NCI-H2196 (cell line): Measurements from ENCODE around the gene MAPK11.

ENCODE experiments used
- DNase-seq: peaks from one replicate; lab custom pipeline; 2025; ENCODE audit not compliant: unreplicated experiment; lab: John Stamatoyannopoulos, UW

Gene MAPK11

DNA sequence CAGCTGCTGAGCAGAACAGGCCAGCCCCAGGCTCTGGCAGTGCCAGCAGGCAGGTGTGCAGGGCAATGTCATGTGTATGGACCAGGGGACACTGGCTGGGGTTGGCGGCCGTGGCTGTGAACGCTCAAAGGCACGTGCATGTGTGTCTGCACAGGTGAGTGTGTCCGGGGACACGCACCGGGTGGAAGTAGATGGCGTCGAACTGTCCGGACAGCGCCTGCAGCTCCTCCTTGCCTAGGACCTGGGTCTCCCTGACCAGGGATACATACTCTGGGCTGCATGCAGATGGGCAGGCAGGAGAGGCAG lies 20.0 kb downstream of the MAPK11 start:
- DNase-seq, result no peak

DNA sequence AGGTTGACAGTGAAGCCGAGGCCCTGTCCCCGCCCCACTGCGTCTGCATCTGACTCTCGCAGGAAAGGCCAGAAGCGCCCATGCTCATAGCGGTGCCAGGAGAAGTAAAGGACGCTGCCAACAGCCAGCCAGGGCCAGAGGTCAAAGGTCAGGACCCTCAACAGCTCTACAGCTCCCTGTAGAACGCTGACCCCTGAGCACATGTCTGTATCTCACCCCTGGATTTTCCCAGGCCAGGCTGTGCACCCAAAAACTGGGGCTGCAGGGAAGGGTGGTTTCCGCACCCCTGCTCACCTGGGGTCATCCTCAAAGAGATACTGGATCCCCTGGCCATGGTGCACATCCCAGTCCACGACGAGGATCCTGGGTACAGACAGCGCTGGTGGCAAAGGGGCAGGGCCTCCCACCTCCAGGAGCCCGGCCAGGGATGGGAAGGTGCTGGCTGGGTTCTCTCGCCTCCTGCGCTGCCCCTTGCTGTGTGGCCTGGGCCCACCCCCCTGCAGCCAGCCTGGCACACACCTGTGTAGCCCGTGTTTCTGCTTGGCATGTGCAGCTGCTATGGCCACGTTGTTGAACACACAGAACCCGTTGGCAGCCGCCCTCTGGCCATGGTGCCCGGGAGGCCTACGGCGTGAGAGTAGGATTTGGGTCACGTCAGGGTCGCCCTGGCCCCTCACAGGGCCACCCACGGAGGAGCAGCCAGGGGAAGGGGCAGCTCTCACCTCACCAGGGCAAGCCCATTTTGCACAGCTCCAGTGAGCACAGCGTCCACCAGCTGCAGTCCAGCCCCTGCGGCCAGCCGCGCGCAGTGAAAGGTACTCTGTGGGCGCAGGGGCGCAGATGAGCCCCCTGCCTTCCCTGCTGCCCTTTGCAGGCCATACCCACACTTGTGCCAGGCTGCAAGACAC lies 20.6 kb downstream of the MAPK11 start:
- DNase-seq, result no peak

DNA sequence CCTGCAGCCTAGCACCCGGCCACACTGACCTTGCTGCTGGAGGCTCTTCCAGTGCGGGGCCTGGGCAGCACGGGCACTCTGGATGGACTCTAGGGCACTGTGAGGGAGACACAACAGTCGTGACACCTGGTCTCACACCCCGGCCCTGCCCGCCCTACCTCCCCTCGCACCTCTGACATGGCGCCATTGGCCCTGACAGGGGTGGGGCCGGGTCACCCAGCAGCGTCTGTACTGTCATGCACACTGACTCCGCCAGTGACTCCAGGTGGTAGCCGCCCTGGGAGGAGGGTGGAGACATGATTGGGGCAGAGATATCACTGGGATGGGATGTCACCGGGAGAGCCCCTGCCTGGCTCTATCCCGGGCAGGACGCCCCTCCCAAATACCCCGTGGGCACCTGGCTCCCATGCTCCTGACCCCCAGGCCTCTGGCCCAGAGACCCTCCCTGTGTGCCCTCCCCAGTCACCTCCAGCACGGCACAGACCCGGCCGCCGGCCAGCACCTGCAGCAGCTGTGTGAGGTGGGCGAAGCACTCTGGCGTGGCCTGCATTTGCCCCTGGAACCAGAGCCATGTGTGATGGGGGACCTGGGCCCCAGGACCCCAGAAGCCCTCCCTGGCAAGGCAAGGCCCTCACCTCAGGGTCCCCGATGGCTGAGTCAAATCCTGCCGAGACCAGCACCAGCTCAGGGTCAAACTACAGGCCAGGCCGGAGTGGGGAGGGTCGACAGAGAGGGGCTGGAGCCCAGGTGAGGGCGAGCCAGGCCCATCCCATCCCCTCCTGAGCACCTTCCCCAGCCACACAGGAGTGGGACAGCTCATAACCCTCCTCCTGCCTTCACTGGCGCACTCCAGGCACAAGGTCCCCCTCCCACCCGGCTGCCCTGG lies 21.7 kb downstream of the MAPK11 start:
- DNase-seq, result no peak

DNA sequence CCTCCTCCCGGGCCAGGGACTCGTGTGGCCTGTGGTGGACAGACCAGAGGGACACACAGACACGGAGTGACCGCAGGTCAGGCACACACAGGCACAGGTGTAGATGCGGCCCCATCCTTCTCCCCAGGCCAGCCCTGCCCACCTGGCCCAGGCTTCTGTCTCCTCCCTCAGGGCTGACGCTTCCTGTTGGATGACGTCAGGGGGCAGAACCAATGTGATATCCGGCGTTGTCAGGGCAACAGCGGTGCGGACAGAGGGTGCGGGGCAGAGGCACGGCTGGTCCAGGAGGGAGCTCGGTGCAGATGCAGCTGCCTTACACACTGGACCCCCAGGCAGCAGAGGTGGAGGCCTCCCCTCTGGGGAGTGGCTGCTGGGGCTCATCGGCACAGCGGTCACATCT lies 22.4 kb downstream of the MAPK11 start:
- DNase-seq, result peak; percentile 81

DNA sequence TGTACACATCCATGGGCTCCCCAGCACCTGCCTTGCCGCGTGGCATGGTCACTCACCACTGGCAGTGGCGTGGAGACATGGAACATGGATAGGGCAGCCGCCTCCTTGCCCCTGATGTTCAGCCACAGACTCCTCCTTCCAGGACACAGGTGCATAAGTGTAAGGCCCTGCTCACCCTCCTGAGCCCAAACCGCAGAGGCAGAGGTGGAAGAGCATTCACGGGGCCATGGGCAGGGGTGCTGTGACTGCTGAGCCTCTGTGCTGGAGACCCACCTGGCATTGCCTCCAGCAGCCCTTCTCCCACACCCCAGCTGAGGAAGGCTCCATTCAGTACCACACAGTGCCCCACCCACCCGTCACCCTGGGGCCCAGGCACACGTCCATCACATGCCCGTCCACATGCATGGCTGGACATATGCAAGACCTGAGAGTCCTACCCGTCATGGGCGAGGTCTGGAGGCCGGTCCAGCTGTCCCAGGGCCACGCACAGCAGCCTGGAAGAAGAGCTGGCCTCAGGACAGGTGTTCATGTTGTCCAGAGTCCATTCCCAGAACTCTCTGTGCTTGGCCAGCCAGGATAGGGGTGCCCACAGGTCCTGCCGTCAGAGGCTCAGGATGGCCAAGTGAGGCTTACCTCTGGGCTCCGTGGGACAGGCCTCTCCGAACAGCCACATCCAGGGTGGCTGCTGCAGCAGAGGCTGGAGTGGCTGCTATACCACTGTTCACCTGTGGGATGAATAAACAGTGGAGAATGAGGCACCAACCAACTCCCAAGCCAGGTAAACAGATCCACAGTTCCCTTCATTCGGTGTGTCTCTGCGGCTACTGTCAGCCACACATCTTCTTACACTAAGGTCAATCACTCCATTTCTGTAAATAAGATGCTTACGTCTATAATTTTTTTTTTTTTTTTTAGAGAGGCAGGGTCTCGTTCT lies 23.7 kb downstream of the MAPK11 start:
- no peak for DNase-seq

DNA sequence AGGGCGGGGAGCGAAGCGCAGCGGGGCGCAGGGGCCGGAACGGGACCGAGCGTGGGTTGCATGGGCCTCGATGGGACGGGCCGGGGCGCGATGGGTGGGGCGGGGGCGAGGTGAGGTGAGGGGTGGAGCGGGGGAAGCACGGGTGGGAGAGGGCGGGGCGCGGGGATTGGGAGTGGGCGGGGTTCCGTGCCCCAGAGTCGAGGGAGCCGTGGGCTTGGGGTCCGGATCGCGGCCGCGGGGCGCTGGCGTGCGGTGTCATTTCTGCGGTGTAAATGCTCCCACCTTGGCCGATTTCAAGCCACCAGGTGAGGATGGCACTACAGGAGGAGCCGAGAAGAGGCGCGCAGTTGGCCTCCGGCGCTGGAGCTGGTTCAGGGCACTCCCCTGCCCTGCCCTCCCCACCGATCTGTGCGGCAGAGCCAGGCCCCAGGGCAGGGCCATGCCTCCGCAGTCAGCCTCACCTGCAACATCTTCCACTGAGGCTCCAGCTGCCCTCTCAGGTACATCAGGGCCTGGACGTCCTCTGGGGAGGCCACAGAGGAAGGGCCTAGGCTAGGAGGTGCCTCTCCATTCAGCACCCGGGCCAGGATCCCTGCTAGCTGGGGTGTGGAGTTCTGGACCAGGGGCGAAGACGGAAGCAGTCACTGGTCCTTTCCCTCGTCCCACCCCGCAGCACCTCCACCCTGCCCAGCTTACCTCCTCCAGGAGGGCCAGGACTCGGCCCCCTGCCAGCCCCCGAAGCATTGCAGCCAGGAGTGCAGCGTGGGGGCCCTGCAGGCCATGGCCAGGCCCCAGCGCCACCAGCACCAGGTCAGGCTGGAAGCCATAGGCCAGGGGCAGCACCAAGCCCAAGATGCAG lies 24.7 kb downstream of the MAPK11 start:
- no peak for DNase-seq

DNA sequence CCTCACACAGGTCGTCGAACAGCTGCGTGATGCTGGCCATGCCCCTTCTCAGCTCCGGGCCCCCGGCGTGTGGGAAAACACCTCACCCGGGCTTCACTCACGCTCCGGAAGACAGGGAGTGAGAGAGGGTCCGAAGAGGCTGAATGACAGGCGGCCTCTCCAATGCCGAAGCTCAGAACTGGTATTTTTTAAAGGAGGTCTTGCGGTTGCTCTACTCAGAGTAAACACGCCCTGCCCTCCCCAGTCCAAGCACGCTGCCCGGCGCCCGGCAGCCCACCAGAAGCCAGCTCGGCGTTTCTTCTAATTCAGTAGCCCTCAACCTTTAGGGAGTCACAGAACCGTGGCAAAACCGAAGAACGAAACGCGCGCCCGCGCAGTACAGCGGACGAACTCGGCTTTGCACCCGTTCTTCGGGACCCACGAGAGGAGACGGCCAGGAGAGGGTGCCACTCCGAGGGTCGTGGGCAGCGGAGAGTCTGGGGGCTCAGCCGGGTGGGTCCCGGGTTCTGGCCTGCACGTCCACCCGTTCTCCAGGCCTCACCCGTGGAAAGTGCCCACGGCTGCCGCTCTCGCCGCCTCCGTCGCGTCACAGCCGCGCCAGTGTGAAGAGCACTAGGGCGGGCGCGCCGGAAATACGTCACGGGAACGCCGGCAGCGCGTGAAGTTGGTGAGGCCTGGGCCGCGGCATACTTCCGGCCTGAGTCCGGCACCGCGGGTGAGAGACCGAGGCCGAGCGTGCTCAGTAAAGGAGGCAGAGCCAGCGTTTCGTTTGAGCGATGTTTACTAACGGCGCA lies 25.6 kb downstream of the MAPK11 start, which contains the start of gene TUBGCP6:
TUBGCP6 (minus strand) TSS at position 604 of the 794 bp plus-strand sequence; CDS start at position 40, 564 bp downstream.
- peak; percentile 83 for DNase-seq

DNA sequence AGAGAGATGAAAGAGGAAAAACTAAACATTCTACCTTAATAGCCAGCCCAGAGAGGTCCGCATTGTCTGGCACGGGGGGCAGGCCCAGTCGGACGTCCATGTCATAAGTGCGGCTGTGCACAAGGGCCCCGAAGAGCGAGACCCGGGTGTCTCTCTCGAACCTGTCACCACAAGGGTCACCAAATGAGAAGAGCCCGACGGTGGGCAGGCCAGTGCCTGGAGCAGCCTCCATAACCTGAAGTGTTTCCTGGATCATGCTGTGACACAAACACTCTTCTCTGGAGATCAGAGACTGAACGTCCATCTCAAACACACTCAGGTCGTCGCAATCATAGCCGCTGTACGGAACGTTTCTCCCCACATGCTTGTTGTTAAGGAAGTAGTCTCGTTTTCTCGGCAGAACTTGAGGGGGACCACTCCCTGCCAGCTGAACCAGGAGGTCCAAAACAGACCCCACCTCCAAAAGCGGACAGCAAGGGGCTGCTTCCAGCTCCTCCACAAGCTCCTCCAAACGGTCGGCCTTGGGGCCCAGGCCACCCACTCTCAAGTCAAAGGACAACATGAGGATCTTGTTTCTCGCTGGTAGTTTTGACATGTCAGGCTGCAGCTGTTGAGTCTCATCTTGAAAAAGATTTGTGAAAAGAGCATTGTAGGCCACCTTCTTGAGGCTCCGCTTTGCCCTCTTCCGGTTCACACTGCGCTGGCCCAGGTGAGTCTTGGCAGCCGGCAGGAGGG lies 26.3 kb downstream of the MAPK11 start:
- no peak for DNase-seq

DNA sequence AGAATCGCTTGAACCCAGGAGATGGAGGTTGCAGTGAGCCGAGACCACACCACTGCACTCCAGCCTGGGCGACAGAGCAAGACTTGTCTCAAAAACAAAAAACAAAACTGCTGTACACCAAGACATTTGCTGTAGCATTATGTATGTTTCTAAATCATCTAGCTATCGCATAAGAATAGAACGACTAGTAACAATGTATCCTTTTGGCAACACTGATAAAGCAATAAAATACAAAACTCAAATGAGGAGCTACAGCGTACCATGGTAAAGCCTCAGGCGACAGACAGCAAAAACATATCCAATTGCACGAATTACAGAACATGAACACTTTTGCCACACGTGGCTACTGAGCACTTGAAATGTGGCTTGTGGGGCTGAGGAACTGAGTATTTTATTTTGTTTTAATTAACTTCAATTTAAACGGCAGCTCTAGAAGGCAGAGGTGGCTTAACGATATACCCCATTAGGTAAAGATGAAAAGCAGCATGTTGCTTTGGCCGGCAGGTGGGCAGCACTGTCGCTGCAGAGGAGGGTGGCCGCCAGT lies 27.7 kb downstream of the MAPK11 start:
- no peak for DNase-seq

DNA sequence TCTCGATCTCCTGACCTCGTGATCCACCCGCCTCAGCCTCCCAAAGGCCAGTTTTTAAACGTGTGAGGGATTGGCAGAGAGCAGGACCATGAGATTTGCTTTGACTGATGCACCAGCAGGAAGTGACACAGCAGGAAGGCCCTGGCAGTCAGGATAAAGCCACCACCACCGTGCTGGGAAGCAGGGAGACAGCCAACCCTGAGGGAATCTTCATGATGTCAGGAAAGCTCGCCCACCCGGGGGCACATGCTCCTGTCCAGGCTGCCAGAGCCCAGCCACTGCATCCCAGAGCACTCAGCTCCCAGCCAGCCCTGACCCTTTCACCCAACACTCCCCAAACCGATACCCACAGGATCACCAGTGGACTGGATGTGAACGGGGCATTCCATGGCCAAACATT lies 31.4 kb downstream of the MAPK11 start:
- no peak for DNase-seq

DNA sequence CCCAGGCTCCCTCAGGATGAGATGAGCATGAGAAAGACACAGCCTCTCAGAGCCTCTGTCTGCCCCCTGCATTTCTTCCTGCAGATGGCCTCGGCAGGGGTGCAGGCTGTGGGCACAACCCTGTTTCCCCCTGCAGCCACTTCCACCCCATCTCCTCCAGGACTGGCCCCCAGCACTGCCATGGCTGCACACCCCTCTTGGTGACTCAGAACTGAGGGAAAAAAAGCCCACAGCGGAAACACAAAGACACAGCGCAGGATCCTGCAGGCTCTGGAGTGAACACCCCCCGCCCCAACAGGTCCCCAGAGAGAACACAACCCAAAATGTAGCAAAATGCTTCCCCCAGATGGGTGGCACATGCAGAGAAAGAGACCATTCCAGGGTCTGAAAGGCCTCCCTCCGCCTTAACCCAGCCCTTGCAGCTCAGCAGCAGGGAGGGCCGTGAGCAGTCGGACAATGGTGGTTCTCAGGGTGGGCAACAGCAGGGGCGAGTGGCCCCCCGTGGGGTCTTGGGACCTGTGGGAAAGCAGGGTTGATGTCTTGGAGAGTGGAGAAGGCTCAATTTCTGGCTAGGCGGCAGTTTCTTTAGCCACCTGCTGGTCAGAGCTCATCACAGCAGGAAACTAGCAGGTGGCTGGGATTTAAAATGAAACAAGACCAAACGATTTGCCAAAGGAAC lies 33.3 kb downstream of the MAPK11 start:
- DNase-seq, result peak; percentile 37

DNA sequence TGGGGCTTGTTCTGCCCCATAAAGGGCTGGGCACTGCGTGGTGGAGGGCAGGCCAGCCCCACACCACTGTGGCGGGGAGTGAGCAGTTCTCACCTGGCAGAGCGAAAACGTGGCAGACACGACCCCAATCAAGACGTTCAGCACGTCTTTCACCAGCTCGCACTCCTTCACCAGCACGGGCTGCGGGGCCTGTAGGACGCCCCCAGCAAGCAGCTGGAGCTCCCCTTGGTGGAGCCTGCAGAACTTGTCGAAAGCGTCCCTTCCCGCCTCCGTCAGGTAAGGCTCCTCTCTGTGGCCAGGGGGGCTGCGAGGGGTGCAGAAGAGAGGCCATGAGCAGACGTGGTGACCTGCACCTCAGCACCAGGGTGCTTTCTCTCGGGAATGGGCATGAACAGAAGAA lies 37.0 kb downstream of the MAPK11 start:
- no peak for DNase-seq

DNA sequence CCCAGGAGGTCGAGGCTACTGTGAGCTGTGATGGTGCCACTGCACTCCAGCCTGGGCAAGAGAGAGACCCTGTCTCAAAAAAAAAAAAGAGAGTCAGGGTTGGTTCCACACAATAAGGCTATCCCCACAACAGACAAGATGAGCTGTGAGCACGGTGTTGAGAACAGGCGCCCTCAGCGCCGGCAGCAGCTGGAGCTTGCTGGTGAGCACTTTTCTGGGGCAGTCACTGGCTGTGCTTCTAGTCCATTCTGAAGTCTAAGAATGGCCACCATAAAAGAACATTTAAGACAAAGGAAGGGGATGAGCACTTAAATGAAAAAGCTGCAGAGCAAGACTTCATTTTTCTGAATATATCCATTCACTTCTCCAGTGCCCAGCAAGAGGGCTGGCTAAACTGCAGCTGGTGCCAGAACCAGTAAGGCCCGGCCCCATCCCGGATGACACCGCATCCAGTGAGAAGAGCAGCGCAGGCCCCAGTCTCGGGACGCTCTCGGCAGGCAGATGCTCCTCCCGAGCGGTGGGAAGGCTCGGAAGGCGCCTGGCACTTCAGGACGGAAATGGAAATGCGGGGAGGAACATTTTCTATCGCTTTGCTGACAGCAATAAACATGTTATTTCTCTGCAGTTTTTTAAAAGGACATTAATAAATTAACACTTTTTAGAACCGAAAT lies 37.6 kb downstream of the MAPK11 start:
- no peak for DNase-seq

DNA sequence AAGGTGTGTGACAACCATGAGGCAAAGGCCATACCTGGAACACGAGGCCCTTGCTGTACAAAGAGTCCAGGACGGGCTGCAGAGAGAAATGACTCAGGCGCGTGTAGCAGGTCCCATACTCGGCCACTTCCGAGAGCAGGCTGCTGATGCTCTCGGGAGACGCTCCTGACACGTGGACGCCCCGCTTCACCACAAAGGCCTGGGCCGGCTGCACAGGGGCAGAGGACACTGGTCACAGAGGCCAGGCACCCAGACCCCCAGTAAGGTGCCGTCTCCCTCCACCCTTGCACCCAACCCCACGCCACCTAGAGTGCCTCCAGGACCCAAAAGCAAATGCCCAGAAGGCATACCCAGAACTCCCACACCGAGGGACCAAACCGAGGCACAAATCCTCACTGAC lies 40.8 kb downstream of the MAPK11 start:
- no peak for DNase-seq

DNA sequence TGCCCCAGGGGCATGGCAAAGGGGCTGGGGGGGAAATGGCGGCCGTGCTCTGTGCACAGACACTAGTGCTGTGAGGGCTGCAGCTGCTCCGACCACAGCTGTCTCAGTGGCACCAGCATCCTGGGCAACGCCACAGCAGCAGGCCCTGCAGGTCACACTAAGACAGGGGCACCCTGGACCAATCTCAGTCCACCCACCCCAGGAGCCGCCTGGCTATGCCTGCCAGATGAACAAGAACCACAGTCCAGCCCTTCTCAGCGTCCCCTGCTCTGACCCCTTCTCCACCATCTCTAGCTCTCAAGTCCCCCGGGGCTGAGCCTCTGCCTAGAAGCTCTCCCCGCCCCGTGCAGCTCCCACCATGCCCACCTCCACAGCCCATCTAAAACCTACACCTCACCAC lies 41.8 kb downstream of the MAPK11 start:
- DNase-seq, result no peak

DNA sequence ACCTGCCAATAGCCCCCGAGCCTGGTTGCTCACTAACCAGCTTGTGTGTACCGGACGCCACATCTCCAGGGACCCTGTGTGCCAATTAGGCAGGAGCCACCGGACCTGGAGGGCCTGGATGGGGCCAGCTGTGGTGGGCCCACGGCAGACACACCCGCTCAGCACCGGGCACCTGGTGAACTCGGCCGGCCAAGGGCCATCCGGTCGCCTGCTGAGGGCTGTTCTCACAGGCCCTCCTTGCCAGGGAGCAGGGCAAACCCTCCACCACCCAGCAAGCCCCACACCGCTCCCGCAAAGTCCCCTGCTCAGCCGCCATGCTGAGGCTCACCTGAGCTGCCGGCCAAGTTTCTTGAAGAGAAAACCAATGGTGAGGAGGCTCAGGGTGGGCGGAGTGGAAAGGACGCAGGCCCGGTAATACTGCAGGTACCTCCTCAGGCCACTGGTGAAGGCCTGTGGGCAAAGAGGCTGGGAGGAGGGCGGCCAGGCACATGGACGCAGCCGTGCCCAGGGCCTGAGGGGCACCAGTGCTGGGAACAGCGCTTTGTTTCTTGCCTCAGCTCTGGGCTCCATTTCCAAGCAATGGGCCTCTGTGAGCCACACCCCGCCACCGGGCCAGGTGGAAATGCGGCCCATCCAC lies 42.5 kb downstream of the MAPK11 start:
- no peak for DNase-seq

DNA sequence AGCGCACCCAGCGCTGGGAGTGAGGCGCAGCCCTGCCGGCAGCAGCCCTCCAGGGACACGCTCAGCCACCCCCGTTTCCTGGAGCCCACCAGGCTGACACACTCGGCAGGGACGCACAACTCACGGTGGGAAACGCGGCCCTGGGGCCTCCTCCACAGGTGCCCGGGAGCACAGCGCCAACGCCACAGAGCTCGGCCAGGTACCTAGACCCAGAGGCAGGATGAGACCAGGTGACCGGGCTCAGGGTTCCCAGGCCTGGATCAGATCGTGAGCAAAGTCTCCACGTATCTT lies 43.4 kb downstream of the MAPK11 start:
- DNase-seq, result no peak
